Measurements from ENCODE around the gene CNOT6. TPM values are rescaled to one million over a fixed set of nuclear protein-coding genes. Genes with fewer than 3 reads are reported as not detected.

Gene CNOT6
- total RNA-seq (10 to 100 TPM; 20.2 to 51.1 TPM), polyA plus RNA-seq (1 to 10 TPM; 8.7 to 9.3 TPM)
- long read RNA-seq, donor 1, full-length matches to known transcripts, result 4 of 4 reads
- long read RNA-seq, donor 1, partial matches to known transcripts, result 0 of 4 reads
- long read RNA-seq, donor 1, other reads (novel, unspliced or antisense), result 0 of 4 reads
- long read RNA-seq, donor 2, full-length matches to known transcripts, result 1 of 1 reads
- long read RNA-seq, donor 2, partial matches to known transcripts, result 0 of 1 reads
- long read RNA-seq, donor 2, other reads (novel, unspliced or antisense), result 0 of 1 reads
- long read RNA-seq, donor 3, full-length matches to known transcripts, result 2 of 2 reads
- long read RNA-seq, donor 3, partial matches to known transcripts, result 0 of 2 reads
- long read RNA-seq, donor 3, other reads (novel, unspliced or antisense), result 0 of 2 reads
- long read RNA-seq, donor 4, result 0 reads
- long read RNA-seq, donor 5, full-length matches to known transcripts, result 2 of 2 reads
- long read RNA-seq, donor 5, partial matches to known transcripts, result 0 of 2 reads
- long read RNA-seq, donor 5, other reads (novel, unspliced or antisense), result 0 of 2 reads

DNA sequence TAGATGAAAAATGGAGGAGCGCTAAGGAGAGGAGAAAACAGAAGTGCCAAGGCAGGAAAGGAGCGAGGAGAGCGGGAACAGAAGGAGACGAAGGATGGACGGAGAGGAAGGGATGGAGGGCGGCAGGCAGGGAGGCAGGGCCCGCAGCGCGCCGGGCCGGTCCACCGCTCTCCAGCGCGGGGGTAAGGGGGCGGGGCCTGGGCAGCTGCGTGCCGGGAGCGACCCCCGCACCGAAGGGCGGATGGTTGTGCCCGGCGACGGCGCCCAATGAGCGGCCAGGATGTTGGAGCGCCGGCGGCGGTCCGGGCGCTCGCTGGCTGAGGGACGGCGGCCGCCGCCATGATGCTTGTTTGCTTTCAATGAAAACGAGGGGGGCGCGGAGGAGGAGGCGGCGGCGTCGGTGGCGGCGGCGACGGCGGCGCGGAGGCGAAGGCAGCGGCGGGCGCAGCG lies at the start of gene CNOT6:
TSS of gene CNOT6 (plus strand) at position 320 of the 450 bp plus-strand sequence. CDS start 34,898 bp downstream, outside the sequence.
- WGBS, 2 donors, result 0% methylated on average over 43 to 56 of the region's 56 CpGs
- ATAC-seq (ENCODE audit: insufficient read depth, low FRiP score), result peak; percentile 99
- TF ChIP-seq, protein P1, sequence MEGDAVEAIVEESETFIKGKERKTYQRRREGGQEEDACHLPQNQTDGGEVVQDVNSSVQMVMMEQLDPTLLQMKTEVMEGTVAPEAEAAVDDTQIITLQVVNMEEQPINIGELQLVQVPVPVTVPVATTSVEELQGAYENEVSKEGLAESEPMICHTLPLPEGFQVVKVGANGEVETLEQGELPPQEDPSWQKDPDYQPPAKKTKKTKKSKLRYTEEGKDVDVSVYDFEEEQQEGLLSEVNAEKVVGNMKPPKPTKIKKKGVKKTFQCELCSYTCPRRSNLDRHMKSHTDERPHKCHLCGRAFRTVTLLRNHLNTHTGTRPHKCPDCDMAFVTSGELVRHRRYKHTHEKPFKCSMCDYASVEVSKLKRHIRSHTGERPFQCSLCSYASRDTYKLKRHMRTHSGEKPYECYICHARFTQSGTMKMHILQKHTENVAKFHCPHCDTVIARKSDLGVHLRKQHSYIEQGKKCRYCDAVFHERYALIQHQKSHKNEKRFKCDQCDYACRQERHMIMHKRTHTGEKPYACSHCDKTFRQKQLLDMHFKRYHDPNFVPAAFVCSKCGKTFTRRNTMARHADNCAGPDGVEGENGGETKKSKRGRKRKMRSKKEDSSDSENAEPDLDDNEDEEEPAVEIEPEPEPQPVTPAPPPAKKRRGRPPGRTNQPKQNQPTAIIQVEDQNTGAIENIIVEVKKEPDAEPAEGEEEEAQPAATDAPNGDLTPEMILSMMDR (IDR thresholded peaks at IDR 0.05; ENCODE audit: control extremely low read depth, extremely low read depth), result no peak

DNA sequence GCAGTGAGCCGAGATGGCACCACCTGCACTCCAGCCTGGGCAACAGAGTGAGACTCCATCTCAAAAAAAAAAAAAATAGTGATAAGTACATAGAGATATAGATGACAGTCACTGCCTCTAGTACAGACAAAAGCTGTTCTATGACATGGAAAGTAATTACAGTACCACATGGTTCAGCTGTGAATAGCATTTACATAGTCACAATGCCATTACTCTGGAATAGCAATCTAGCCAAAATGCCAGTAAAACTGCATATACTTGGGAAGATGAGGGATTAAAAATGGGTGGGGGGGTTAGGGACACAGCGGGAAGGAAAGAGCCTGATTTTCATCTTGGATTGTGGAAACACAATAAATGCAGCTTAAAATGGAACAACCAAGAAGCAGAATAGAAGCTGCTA lies 39.4 kb upstream of the CNOT6 start:
- peaks cover 0 to 2% (median 0%) of the 10 kb centered on the region in 5 donors for H3K4me1 ChIP-seq (ENCODE audit: control insufficient read depth in 5 of 5, insufficient read depth in 5 of 5, low read length in 5 of 5)
- ATAC-seq (ENCODE audit: insufficient read depth, low FRiP score) (no peak), DNase-seq (no peak)
- no peak overlapping the region for H3K9ac ChIP-seq (ENCODE audit: insufficient read depth in 1 of 2, low read length in 2 of 2)
- H3K27me3 ChIP-seq (ENCODE audit: control insufficient read depth in 3 of 3, insufficient read depth in 3 of 3, low read length in 2 of 3), result no peaks in the 10 kb centered on the region
- no peak overlapping the region for H3K27ac ChIP-seq (ENCODE audit: low read depth in 1 of 2, low read length in 1 of 2)
- H3K9me3 ChIP-seq (ENCODE audit: control insufficient read depth in 4 of 4, insufficient read depth in 3 of 4, low read length in 3 of 4), result no peaks in the 10 kb centered on the region
- WGBS, 2 donors, result 88 to 93% methylated on average over 2 of the region's 2 CpGs
- no peaks in the 10 kb centered on the region for H3K36me3 ChIP-seq (ENCODE audit: control insufficient read depth in 4 of 4, insufficient read depth in 4 of 4, low read length in 4 of 4)
- TF ChIP-seq, protein P1 (IDR thresholded peaks at IDR 0.05; ENCODE audit: control extremely low read depth, extremely low read depth), result no peak
- no peak overlapping the region for H3K4me3 ChIP-seq

More for the DNA sequence above, at the start of gene CNOT6:
- Histone ChIP-seq H3K4me1 (ENCODE audit: control insufficient read depth in 5 of 5, insufficient read depth in 5 of 5, low read length in 5 of 5) (peaks cover 10 to 17% (median 16%) of the 10 kb centered on the region in 5 donors), H3K27me3 (ENCODE audit: control insufficient read depth in 3 of 3, insufficient read depth in 3 of 3, low read length in 2 of 3) (no peaks in the 10 kb centered on the region), H3K27ac (ENCODE audit: low read depth in 1 of 2, low read length in 1 of 2) (peak within 1 kb of the TSS; percentile 84 to 97), H3K9me3 (ENCODE audit: control insufficient read depth in 4 of 4, insufficient read depth in 3 of 4, low read length in 3 of 4) (no peaks in the 10 kb centered on the region), H3K9ac (ENCODE audit: insufficient read depth in 1 of 2, low read length in 2 of 2) (peak within 1 kb of the TSS; percentile 55 to 72), H3K36me3 (ENCODE audit: control insufficient read depth in 4 of 4, insufficient read depth in 4 of 4, low read length in 4 of 4) (peaks cover 0 to 14% (median 0%) of the 10 kb centered on the region in 4 donors), H3K4me3 (peak within 1 kb of the TSS; percentile 99)
- DNase-seq, result peak; percentile 93 to 98 (median 96)

DNA sequence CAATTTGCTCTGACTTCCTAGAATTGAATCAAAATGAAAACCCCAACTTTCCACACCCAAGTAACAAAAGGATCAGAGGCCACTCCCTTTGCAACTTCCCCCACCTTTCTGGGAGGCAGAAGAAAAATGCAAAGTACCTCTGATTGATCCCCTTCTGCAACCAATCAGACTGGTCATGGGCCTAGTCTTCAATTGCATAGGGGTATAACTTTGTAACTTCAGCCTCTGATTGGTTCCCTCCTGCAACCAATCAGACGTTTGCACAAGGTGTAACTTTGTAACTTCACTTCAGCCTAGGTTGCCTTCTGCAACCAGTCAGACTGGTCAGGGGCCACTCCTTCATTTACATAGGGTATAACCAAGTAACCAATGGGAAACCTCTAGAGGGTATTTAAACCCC lies 38.3 kb upstream of the CNOT6 start:
- Histone ChIP-seq H3K4me3 (no peak overlapping the region), H3K27ac (ENCODE audit: low read depth in 1 of 2, low read length in 1 of 2) (no peak overlapping the region), H3K9me3 (ENCODE audit: control insufficient read depth in 4 of 4, insufficient read depth in 3 of 4, low read length in 3 of 4) (no peaks in the 10 kb centered on the region), H3K27me3 (ENCODE audit: control insufficient read depth in 3 of 3, insufficient read depth in 3 of 3, low read length in 2 of 3) (no peaks in the 10 kb centered on the region), H3K9ac (ENCODE audit: insufficient read depth in 1 of 2, low read length in 2 of 2) (no peak overlapping the region), H3K36me3 (ENCODE audit: control insufficient read depth in 4 of 4, insufficient read depth in 4 of 4, low read length in 4 of 4) (no peaks in the 10 kb centered on the region), H3K4me1 (ENCODE audit: control insufficient read depth in 5 of 5, insufficient read depth in 5 of 5, low read length in 5 of 5) (peaks cover 0 to 2% (median 0%) of the 10 kb centered on the region in 5 donors)
- TF ChIP-seq, protein P1 (IDR thresholded peaks at IDR 0.05; ENCODE audit: control extremely low read depth, extremely low read depth), result no peak
- no peak for ATAC-seq (ENCODE audit: insufficient read depth, low FRiP score)
- DNase-seq, result no peak
- 68 to 70% methylated on average over 1 of the region's 1 CpG for WGBS, 2 donors

Data from lung (tissue), 16 donors.